ENCODE data around the gene BCL7C. TPM values are rescaled to one million over a fixed set of nuclear protein-coding genes. Genes with fewer than 3 reads are reported as not detected.
A peak's percentile ranks its signal among the peaks of the same experiment; 100 is the strongest.

BCL7C gene
- total and polyA plus RNA-seq, 2 of the 13 experiments (the other 11 are each of a cell fraction or from before 2014, with no cell fraction given) = 17.7 to 33.8 TPM

DNA sequence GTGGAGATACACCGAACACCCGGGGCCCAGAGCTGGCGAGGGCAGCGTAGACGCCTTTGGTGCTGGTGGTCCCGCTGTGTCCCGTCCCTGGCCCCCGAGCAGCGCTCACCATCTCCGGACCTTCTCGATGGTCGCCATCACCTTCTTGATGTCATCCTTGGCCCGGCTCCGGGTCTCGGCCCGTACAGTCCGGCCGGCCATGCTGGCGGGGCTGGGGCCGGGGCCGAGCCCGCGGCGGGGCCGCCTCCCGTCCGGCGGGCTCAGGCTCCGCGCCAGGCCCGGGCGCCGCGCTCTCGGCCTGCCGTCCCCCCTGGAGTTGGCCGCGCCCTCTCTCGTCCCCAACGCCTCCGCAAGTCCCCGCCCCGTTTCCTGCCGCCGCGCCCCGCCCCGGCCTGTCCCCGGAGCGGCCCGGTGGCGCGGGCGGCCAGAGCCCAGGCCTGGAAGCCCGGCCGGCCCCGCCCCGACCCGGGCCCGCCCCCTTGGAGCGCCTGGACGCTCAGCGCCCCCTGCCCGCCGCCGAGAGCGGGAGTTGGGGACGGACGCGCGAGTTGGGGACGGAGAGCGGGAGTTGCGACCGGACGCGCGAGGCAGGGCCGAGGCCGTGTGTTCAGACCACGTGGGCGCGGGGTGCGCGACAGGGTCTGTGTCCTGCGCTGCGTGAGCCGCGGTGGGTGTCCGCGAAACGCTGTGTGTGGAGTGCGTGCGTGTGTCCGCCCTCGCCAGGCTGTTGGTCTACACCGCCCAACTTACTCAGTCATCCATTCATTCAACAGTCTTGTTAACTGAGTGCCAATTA, at the start of gene BCL7C (continued):
- TF ChIP-seq ZNF318 (CRISPR knock-in tag; IDR thresholded peaks at IDR 0.05) (peak; percentile 82; the same call in 1 of the 2 replicates), FOXO4 (CRISPR knock-in tag; conservative IDR thresholded peaks at IDR 0.05) (peak; percentile 98; the same call in 1 of the 2 replicates), ZNF572 (CRISPR knock-in tag; IDR thresholded peaks at IDR 0.05) (no peak), DR1 (CRISPR knock-in tag; IDR thresholded peaks at IDR 0.05) (peak; percentile 84; the same call in 1 of the 2 replicates), HNRNPLL (IDR thresholded peaks at IDR 0.05; ENCODE audit: low read depth, low read length, poor library complexity, severe bottlenecking) (peak; percentile 75), RFX5 (IDR thresholded peaks at IDR 0.05; ENCODE audit: low read depth, low read length) (no peak)
- TF ChIP-seq, protein P1, sequence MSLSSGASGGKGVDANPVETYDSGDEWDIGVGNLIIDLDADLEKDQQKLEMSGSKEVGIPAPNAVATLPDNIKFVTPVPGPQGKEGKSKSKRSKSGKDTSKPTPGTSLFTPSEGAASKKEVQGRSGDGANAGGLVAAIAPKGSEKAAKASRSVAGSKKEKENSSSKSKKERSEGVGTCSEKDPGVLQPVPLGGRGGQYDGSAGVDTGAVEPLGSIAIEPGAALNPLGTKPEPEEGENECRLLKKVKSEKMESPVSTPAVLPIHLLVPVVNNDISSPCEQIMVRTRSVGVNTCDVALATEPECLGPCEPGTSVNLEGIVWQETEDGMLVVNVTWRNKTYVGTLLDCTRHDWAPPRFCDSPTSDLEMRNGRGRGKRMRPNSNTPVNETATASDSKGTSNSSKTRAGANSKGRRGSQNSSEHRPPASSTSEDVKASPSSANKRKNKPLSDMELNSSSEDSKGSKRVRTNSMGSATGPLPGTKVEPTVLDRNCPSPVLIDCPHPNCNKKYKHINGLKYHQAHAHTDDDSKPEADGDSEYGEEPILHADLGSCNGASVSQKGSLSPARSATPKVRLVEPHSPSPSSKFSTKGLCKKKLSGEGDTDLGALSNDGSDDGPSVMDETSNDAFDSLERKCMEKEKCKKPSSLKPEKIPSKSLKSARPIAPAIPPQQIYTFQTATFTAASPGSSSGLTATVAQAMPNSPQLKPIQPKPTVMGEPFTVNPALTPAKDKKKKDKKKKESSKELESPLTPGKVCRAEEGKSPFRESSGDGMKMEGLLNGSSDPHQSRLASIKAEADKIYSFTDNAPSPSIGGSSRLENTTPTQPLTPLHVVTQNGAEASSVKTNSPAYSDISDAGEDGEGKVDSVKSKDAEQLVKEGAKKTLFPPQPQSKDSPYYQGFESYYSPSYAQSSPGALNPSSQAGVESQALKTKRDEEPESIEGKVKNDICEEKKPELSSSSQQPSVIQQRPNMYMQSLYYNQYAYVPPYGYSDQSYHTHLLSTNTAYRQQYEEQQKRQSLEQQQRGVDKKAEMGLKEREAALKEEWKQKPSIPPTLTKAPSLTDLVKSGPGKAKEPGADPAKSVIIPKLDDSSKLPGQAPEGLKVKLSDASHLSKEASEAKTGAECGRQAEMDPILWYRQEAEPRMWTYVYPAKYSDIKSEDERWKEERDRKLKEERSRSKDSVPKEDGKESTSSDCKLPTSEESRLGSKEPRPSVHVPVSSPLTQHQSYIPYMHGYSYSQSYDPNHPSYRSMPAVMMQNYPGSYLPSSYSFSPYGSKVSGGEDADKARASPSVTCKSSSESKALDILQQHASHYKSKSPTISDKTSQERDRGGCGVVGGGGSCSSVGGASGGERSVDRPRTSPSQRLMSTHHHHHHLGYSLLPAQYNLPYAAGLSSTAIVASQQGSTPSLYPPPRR (CRISPR knock-in tag; IDR thresholded peaks at IDR 0.05; ENCODE audit: borderline replicate concordance) = 0 out of 2 replicates have a peak, but pooled peaks have one; percentile 64
- TF ChIP-seq, protein P2, sequence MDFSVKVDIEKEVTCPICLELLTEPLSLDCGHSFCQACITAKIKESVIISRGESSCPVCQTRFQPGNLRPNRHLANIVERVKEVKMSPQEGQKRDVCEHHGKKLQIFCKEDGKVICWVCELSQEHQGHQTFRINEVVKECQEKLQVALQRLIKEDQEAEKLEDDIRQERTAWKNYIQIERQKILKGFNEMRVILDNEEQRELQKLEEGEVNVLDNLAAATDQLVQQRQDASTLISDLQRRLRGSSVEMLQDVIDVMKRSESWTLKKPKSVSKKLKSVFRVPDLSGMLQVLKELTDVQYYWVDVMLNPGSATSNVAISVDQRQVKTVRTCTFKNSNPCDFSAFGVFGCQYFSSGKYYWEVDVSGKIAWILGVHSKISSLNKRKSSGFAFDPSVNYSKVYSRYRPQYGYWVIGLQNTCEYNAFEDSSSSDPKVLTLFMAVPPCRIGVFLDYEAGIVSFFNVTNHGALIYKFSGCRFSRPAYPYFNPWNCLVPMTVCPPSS (IDR thresholded peaks at IDR 0.05) = no peak
- TF ChIP-seq, protein P3, sequence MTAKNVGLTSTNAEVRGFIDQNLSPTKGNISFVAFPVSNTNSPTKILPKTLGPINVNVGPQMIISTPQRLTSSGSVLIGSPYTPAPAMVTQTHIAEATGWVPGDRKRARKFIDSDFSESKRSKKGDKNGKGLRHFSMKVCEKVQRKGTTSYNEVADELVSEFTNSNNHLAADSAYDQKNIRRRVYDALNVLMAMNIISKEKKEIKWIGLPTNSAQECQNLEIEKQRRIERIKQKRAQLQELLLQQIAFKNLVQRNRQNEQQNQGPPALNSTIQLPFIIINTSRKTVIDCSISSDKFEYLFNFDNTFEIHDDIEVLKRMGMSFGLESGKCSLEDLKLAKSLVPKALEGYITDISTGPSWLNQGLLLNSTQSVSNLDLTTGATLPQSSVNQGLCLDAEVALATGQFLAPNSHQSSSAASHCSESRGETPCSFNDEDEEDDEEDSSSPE (CRISPR knock-in tag; IDR thresholded peaks at IDR 0.05) = peak; percentile 96

Data from HepG2 (cell line).